ENCODE data around the gene CWF19L1. TPM values are rescaled to one million over a fixed set of nuclear protein-coding genes. Genes with fewer than 3 reads are reported as not detected.

The CWF19L1 gene
- polyA plus RNA-seq, 1 donor = 22.5 TPM

DNA sequence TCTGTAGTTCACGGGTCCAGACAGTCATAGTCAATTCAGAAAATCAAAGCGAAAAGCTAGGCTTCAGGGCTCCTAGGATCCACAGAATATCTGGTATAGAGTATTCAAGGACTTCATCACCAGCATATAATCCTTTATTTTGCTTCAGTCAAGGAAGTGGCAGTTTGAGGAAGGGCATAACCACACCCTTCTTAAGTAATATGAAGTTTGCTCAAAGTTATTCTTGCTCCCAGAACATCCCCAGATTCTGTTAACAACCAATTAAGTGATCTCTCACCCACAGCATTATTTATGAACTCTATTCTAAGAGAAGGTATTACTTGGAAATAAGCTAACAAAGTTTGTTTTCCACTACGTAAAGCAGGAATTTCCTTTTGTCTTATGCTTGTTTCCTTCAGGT lies 13.2 kb downstream of the CWF19L1 start:
- no peak overlapping the region for H3K4me3 ChIP-seq (ENCODE audit: low read length)
- peaks cover 55% of the 10 kb centered on the region for H3K36me3 ChIP-seq (ENCODE audit: control insufficient read depth, insufficient read depth, low read length)
- no peak overlapping the region for H3K27ac ChIP-seq (ENCODE audit: low read length)
- WGBS (ENCODE audit: insufficient coverage, low lambda C conversion rate) = no CpG with 5 or more reads among the region's 3 CpGs
- H3K9me3 ChIP-seq (ENCODE audit: control insufficient read depth, low read depth, low read length) = no peaks in the 10 kb centered on the region
- no peaks in the 10 kb centered on the region for H3K27me3 ChIP-seq (ENCODE audit: control insufficient read depth, insufficient read depth, low read length)
- no peaks in the 10 kb centered on the region for H3K4me1 ChIP-seq (ENCODE audit: control insufficient read depth, insufficient read depth, low read length)
- no peak for DNase-seq

DNA sequence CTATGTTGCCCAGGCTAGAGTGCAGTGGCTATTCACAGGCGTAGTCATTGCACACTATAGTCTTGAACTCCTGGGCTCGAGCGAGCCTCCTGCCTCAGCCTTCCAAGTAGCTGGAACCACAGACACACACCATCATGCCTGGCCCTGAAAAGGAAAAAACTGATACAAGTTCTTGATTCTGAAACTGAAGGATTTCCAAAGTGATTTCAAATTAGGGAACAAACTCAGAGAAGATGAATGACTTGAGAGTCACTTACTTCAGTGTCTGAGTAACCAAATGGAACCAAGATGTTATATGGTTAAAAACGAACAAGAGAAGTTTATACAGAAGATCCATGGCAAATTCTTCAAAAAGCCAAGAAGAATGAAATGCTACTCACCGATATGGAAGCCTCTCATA lies 14.4 kb downstream of the CWF19L1 start:
- Histone ChIP-seq H3K27me3 (ENCODE audit: control insufficient read depth, insufficient read depth, low read length) (no peaks in the 10 kb centered on the region), H3K27ac (ENCODE audit: low read length) (no peak overlapping the region), H3K4me3 (ENCODE audit: low read length) (no peak overlapping the region), H3K36me3 (ENCODE audit: control insufficient read depth, insufficient read depth, low read length) (peaks cover 59% of the 10 kb centered on the region), H3K9me3 (ENCODE audit: control insufficient read depth, low read depth, low read length) (no peaks in the 10 kb centered on the region), H3K4me1 (ENCODE audit: control insufficient read depth, insufficient read depth, low read length) (no peaks in the 10 kb centered on the region)
- no peak for DNase-seq
- 57% methylated on average over 1 of the region's 5 CpGs for WGBS (ENCODE audit: insufficient coverage, low lambda C conversion rate)

DNA sequence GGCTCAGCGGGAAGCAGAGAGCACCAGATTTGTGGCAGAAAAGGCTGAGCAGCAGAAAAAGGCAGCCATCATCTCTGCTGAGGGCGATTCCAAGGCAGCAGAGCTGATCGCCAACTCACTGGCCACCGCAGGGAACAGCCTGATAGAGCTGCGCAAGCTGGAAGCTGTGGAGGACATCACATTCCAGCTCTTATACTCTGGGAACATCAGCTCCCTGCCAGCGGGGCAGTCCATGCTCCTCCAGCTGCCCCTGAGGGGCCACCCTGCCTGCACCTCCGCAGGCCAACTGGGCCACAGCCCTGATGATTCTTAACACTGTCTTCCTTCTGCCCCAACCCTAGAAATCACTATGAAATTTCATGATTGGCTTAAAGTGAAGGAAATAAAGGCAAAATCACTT lies 18.6 kb downstream of the CWF19L1 start:
- no peak for DNase-seq
- Histone ChIP-seq H3K4me3 (ENCODE audit: low read length) (no peak overlapping the region), H3K4me1 (ENCODE audit: control insufficient read depth, insufficient read depth, low read length) (no peaks in the 10 kb centered on the region), H3K36me3 (ENCODE audit: control insufficient read depth, insufficient read depth, low read length) (peaks cover 52% of the 10 kb centered on the region), H3K27ac (ENCODE audit: low read length) (no peak overlapping the region), H3K9me3 (ENCODE audit: control insufficient read depth, low read depth, low read length) (no peaks in the 10 kb centered on the region), H3K27me3 (ENCODE audit: control insufficient read depth, insufficient read depth, low read length) (no peaks in the 10 kb centered on the region)
- WGBS (ENCODE audit: insufficient coverage, low lambda C conversion rate) = no CpG with 5 or more reads among the region's 7 CpGs

DNA sequence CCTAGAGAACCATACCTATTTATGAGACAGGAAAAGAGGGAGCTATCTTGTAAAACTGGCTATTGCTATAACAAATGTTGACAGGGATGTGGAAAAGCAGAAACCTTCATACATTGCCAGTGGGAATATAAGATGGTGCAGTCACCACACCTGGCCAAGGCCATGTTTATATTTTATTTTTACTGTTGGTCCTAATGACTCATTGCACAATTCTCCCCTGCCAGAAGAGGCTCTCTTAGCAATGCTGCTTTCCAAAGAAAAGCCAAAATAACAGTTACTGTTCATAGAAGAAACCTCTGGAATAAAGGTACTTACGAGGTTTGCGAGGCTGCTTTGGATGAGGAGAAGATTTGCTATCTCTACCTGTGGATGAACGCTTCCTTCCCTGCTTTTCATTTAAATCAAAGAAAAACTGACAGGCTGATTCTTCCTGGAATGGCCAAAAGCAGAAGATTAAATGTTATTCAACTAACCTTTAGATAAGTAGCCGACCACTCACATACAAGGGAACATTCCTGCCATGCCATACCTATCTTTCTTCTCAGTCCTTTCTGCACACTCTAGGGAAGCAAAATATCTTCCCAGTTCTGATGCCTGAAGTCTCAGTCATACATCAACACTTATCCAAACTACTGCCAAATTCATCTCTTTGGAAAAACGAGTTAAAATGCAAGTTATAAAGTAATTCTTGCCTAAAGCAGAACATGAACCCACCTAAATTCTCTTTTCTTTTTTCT lies 21.8 kb downstream of the CWF19L1 start:
- peaks cover 54% of the 10 kb centered on the region for H3K36me3 ChIP-seq (ENCODE audit: control insufficient read depth, insufficient read depth, low read length)
- no peaks in the 10 kb centered on the region for H3K4me1 ChIP-seq (ENCODE audit: control insufficient read depth, insufficient read depth, low read length)
- no peak overlapping the region for H3K4me3 ChIP-seq (ENCODE audit: low read length)
- no peaks in the 10 kb centered on the region for H3K9me3 ChIP-seq (ENCODE audit: control insufficient read depth, low read depth, low read length)
- no CpG with 5 or more reads among the region's 5 CpGs for WGBS (ENCODE audit: insufficient coverage, low lambda C conversion rate)
- H3K27ac ChIP-seq (ENCODE audit: low read length) = no peak overlapping the region
- no peak for DNase-seq
- no peaks in the 10 kb centered on the region for H3K27me3 ChIP-seq (ENCODE audit: control insufficient read depth, insufficient read depth, low read length)

DNA sequence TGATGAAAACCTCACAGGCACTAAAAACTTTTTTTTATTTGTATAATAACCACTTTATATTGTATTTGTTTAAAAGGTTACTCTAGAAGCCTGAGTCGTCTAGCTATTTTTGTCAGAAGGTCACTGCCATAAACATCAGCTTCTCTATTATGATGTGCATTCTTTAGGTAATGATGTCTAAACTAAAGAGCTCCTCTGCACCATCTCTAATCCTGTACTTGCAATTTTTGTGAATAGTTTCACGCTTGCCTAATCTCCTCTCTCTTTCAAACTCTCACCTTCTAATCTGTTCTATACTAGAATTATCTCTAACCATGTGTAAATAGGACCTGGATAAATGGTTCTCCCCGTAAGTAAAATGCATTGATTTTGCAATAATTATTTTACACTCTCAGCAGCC lies 27.6 kb downstream of the CWF19L1 start:
- Histone ChIP-seq H3K9me3 (ENCODE audit: control insufficient read depth, low read depth, low read length) (no peaks in the 10 kb centered on the region), H3K27ac (ENCODE audit: low read length) (no peak overlapping the region), H3K4me1 (ENCODE audit: control insufficient read depth, insufficient read depth, low read length) (no peaks in the 10 kb centered on the region), H3K36me3 (ENCODE audit: control insufficient read depth, insufficient read depth, low read length) (peaks cover 59% of the 10 kb centered on the region), H3K4me3 (ENCODE audit: low read length) (no peak overlapping the region), H3K27me3 (ENCODE audit: control insufficient read depth, insufficient read depth, low read length) (no peaks in the 10 kb centered on the region)
- no peak for DNase-seq
- 57% methylated on average over 1 of the region's 3 CpGs for whole genome bisulfite sequencing (ENCODE audit: insufficient coverage, low lambda C conversion rate)

DNA sequence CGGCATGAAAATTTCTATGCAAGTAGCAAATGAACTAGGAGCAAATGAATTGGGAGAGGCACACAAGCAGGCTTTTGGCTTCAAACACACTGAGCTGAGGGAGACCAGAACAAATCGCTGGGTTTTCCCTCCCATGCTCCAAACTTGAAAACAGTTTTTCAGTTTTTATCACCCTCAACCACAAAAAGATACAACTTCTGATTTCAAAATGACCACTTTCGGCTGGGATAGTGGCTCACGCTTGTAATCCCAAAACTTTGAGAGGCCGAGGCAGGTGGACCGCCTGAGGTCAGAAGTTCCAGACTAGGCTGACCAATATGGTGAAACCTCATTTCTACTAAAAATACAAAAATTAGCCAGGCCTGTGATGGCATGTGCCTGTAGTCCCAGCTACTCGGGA lies 29.0 kb downstream of the CWF19L1 start:
- no peak overlapping the region for H3K4me3 ChIP-seq (ENCODE audit: low read length)
- no peaks in the 10 kb centered on the region for H3K9me3 ChIP-seq (ENCODE audit: control insufficient read depth, low read depth, low read length)
- H3K27me3 ChIP-seq (ENCODE audit: control insufficient read depth, insufficient read depth, low read length) = no peaks in the 10 kb centered on the region
- H3K36me3 ChIP-seq (ENCODE audit: control insufficient read depth, insufficient read depth, low read length) = peaks cover 62% of the 10 kb centered on the region
- H3K27ac ChIP-seq (ENCODE audit: low read length) = no peak overlapping the region
- H3K4me1 ChIP-seq (ENCODE audit: control insufficient read depth, insufficient read depth, low read length) = no peaks in the 10 kb centered on the region
- WGBS (ENCODE audit: insufficient coverage, low lambda C conversion rate) = 100% methylated on average over 2 of the region's 7 CpGs
- no peak for DNase-seq

DNA sequence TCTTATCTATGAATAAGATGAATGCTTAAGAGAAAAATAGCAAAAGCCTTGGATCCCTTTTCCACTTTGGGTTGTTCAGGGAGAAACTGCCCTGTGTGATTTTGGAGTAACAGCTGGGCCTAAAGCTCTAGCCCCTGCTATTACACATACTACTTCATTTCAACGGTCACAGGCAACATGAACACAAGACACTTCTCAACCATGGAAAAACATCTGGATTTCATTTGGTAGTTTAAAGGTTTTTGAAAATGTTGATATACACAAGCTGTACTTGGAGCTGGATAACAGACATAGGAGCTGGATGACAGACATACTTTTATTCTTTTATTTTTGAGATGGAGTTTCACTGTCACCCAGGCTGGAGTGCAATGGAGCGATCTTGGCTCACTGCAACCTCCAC lies 35.3 kb downstream of the CWF19L1 start:
- H3K4me3 ChIP-seq (ENCODE audit: low read length) = no peak overlapping the region
- DNase-seq = no peak
- no peak overlapping the region for H3K27ac ChIP-seq (ENCODE audit: low read length)
- peaks cover 42% of the 10 kb centered on the region for H3K36me3 ChIP-seq (ENCODE audit: control insufficient read depth, insufficient read depth, low read length)
- no peaks in the 10 kb centered on the region for H3K9me3 ChIP-seq (ENCODE audit: control insufficient read depth, low read depth, low read length)
- no peaks in the 10 kb centered on the region for H3K27me3 ChIP-seq (ENCODE audit: control insufficient read depth, insufficient read depth, low read length)
- H3K4me1 ChIP-seq (ENCODE audit: control insufficient read depth, insufficient read depth, low read length) = peaks cover 3% of the 10 kb centered on the region
- WGBS (ENCODE audit: insufficient coverage, low lambda C conversion rate) = no CpG with 5 or more reads among the region's 2 CpGs

DNA sequence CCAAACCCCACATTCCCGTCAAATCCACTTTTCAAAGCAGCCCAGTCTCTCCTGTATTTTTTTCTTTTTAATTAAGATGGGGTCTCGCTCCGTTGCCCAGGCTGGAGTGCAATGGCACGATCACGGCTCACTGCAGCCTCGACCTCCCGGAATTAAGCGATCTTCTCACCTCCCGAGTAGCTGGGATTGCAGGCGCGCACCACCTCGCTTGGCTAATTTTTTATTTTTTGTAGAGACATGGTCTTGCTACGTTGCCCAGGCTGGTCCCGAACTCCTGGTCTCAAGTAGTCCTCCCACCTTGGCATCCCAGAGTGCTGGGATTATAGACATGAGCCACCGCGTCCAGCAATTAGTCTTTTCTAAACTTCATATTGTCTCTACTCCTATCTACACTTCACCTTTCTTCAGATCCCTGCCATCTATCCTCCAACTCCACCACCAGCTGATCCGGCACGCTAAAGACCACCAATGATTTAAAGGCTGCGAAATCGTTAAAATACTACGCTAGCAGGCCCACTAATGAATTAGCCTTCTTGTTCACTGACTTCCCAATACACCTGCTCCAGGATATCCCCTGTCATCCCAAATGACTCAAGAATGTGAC lies 37.5 kb downstream of the CWF19L1 start:
- 50% methylated on average over 4 of the region's 21 CpGs for WGBS (ENCODE audit: insufficient coverage, low lambda C conversion rate)
- Histone ChIP-seq H3K4me3 (ENCODE audit: low read length) (peak overlapping the region; percentile 83), H3K4me1 (ENCODE audit: control insufficient read depth, insufficient read depth, low read length) (peaks cover 3% of the 10 kb centered on the region), H3K27ac (ENCODE audit: low read length) (peak overlapping the region; percentile 66), H3K36me3 (ENCODE audit: control insufficient read depth, insufficient read depth, low read length) (peaks cover 25% of the 10 kb centered on the region), H3K27me3 (ENCODE audit: control insufficient read depth, insufficient read depth, low read length) (no peaks in the 10 kb centered on the region), H3K9me3 (ENCODE audit: control insufficient read depth, low read depth, low read length) (no peaks in the 10 kb centered on the region)
- no peak for DNase-seq

DNA sequence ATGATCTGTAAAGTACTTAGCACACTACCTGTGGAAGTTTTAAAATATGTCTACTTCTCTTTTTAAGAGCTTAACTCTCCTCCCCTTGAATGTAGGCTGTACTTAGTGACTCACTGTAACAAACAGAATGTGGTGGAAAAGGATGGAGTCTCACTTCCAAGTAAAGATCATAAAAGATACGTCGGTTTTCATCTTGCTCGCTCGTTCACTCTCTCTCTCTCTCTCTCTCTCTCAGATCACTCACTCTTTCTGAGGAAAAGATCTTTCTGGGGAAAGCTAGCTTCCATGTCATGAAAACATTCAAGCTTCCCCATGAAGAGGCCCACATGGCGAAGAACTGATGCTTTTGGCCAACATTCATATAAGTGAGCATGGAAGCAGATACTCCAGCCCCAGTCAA lies 43.6 kb downstream of the CWF19L1 start:
- no peaks in the 10 kb centered on the region for H3K27me3 ChIP-seq (ENCODE audit: control insufficient read depth, insufficient read depth, low read length)
- WGBS (ENCODE audit: insufficient coverage, low lambda C conversion rate) = no CpG with 5 or more reads among the region's 5 CpGs
- peaks cover 33% of the 10 kb centered on the region for H3K36me3 ChIP-seq (ENCODE audit: control insufficient read depth, insufficient read depth, low read length)
- no peaks in the 10 kb centered on the region for H3K9me3 ChIP-seq (ENCODE audit: control insufficient read depth, low read depth, low read length)
- DNase-seq = no peak
- H3K27ac ChIP-seq (ENCODE audit: low read length) = no peak overlapping the region
- no peak overlapping the region for H3K4me3 ChIP-seq (ENCODE audit: low read length)
- no peaks in the 10 kb centered on the region for H3K4me1 ChIP-seq (ENCODE audit: control insufficient read depth, insufficient read depth, low read length)

DNA sequence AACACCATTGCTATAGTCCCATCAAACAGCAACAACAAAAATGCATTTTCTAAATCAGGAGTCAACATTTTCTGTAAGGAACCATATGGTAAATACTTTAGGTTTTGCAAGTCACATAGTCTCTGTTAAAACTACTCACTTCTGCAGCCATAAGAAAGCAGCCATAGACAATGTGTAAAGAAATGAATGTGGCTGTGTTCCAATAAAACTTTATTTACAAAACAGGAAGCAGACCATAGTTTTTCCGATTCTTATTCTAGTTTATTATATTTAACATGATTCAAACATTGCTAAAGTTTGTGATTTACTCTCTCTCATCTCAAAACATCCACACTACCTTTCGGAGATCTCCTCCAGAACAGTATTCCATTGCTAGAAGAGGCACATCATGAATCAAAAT lies 44.9 kb downstream of the CWF19L1 start:
- H3K36me3 ChIP-seq (ENCODE audit: control insufficient read depth, insufficient read depth, low read length) = peaks cover 44% of the 10 kb centered on the region
- WGBS (ENCODE audit: insufficient coverage, low lambda C conversion rate) = 100% methylated on average over 2 of the region's 2 CpGs
- no peak overlapping the region for H3K27ac ChIP-seq (ENCODE audit: low read length)
- no peaks in the 10 kb centered on the region for H3K4me1 ChIP-seq (ENCODE audit: control insufficient read depth, insufficient read depth, low read length)
- no peak overlapping the region for H3K4me3 ChIP-seq (ENCODE audit: low read length)
- H3K27me3 ChIP-seq (ENCODE audit: control insufficient read depth, insufficient read depth, low read length) = no peaks in the 10 kb centered on the region
- no peaks in the 10 kb centered on the region for H3K9me3 ChIP-seq (ENCODE audit: control insufficient read depth, low read depth, low read length)
- no peak for DNase-seq

DNA sequence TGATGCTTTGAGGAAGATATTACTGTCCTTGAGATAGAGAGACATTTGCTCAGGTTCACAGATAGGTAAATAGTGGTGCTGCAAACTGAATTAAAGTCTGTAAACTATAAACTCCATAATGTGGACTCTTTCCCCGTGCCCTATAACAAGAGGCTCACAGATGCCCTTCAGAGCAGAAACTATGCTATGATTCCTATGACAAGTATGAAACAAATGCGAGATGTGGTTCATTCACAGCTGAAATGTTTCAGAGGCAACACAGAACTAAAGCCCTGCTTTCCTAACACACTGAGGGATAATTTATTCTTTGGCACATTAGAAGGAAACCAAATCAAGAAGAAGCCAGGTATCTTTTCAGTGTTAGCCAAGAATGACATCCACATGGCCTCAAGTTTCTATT lies 51.4 kb downstream of the CWF19L1 start:
- Histone ChIP-seq H3K4me3 (ENCODE audit: low read length) (no peak overlapping the region), H3K4me1 (ENCODE audit: control insufficient read depth, insufficient read depth, low read length) (no peaks in the 10 kb centered on the region), H3K27me3 (ENCODE audit: control insufficient read depth, insufficient read depth, low read length) (no peaks in the 10 kb centered on the region), H3K36me3 (ENCODE audit: control insufficient read depth, insufficient read depth, low read length) (peaks cover 44% of the 10 kb centered on the region), H3K27ac (ENCODE audit: low read length) (no peak overlapping the region), H3K9me3 (ENCODE audit: control insufficient read depth, low read depth, low read length) (no peaks in the 10 kb centered on the region)
- no CpG with 5 or more reads among the region's 2 CpGs for WGBS (ENCODE audit: insufficient coverage, low lambda C conversion rate)
- DNase-seq = no peak
